Measurements from ENCODE around the gene SLC27A3.
A peak's percentile ranks its signal among the peaks of the same experiment; 100 is the strongest.

SLC27A3 gene

DNA sequence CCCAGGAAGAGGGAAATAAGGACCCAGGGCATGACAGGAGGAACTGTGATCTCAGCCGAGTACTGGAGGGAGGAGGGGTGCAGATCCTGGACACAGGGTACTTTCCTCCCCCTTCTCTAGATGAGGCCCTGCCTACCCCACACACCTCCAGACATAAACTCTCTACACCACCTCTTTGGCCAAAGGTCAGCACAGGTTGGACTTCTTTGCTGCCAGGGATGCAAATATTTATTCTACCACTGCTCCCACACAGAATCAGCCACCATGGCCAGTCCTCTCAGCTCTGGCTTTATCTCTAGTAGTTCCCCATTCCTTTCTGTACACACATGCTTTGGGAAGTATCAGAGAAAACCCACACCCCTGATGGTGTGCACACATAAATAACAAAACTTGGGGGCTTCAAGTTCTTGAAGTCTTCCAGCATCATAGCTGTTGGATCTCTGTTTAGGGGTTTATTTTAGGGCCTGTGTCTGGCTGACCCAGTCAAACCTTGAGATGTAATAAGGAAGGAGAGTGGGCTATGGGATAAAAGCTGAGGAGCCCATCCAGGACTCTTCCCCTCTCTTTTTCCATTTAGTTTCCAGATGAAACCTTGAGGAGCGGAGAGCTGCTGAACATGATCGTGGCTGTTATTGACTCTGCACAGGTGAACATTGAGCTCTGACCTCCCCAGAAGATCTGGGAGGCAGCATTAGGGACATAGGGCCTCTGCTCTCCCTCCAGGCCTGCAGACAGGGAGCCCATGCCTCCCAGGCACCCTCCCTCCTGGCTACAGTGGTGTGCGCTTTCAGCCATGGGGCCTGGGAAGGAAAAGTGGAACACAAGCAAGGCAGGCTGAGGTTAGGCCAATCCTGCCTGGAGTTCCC is 6.7 kb upstream of the SLC27A3 start:
- Histone ChIP-seq H3K36me3 (ENCODE audit: control insufficient read depth, insufficient read depth, low read length) (peaks cover 37% of the 10 kb centered on the region), H3K27me3 (ENCODE audit: control insufficient read depth, insufficient read depth, low read length) (no peaks in the 10 kb centered on the region), H3K27ac (ENCODE audit: low read depth, low read length) (no peak overlapping the region), H3K4me3 (ENCODE audit: low read length) (no peak overlapping the region), H3K9ac (ENCODE audit: low read length) (no peak overlapping the region), H3K4me1 (ENCODE audit: control insufficient read depth, insufficient read depth, low read length) (no peaks in the 10 kb centered on the region)

DNA sequence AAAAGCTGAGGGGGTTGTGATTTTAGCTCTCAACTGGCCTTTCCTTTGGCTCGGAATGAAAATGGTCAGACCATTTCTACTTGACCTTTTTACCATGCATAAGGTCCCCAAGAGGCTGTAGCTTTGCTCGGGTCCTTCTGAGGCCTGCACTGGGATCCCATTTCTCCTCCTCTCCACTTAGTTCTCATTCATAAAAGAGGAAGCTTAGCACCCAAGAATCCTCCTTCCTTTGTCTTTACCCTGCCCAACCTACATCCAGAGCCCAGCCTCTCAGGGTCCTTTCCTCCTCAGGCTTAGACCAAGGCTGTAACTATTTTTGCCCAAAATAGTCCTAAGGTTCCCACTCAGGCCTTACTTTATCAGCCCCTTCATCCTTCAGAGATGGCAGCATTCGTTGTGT is 6.0 kb upstream of the SLC27A3 start:
- H3K4me1 ChIP-seq (ENCODE audit: control insufficient read depth, insufficient read depth, low read length): no peaks in the 10 kb centered on the region
- H3K27ac ChIP-seq (ENCODE audit: low read depth, low read length): no peak overlapping the region
- H3K27me3 ChIP-seq (ENCODE audit: control insufficient read depth, insufficient read depth, low read length): no peaks in the 10 kb centered on the region
- H3K4me3 ChIP-seq (ENCODE audit: low read length): no peak overlapping the region
- peaks cover 31% of the 10 kb centered on the region for H3K36me3 ChIP-seq (ENCODE audit: control insufficient read depth, insufficient read depth, low read length)
- no peak overlapping the region for H3K9ac ChIP-seq (ENCODE audit: low read length)

DNA sequence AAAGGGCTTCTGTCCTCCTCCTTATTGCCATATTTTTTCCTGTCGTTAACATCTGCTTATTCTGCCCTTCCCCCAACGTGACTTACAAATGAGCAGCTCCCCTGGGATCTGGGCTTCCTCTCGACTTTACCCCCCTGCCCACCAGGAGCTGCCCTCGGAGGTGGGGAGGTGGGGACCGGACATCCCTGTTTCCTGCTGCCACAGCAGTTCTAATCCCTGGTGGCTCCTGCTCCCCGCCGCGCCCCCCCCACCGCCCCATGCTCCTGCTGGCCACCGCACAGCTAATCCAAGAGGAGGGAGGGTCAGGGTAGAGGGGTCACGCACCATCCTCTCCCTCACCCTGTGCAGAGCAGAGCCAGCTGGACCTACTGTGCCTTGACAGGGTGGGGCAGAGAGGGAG is 4.4 kb upstream of the SLC27A3 start:
- Histone ChIP-seq H3K36me3 (ENCODE audit: control insufficient read depth, insufficient read depth, low read length) (peaks cover 27% of the 10 kb centered on the region), H3K4me1 (ENCODE audit: control insufficient read depth, insufficient read depth, low read length) (no peaks in the 10 kb centered on the region), H3K27me3 (ENCODE audit: control insufficient read depth, insufficient read depth, low read length) (no peaks in the 10 kb centered on the region), H3K4me3 (ENCODE audit: low read length) (no peak overlapping the region), H3K9ac (ENCODE audit: low read length) (no peak overlapping the region), H3K27ac (ENCODE audit: low read depth, low read length) (no peak overlapping the region)

DNA sequence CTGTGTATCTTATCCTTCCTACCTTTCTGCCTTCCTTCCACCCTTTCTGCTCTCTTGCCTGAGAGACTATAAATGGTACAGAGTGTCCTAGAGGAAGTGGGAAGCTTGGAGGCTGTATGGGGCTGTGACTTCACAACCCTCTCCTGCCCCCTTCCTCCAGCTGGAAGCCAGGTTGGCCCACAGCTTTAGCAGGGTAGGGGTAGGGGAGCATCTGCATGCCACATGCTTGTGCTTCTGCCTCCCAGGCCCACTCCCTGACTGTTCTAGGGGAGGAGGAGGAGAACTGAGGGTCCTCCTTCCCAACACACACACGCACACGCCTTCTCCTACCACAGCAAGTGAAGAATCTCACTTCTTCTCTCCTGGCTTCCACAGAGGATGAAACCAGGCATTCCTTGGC is 3.9 kb upstream of the SLC27A3 start:
- Histone ChIP-seq H3K27me3 (ENCODE audit: control insufficient read depth, insufficient read depth, low read length) (no peaks in the 10 kb centered on the region), H3K36me3 (ENCODE audit: control insufficient read depth, insufficient read depth, low read length) (peaks cover 27% of the 10 kb centered on the region), H3K27ac (ENCODE audit: low read depth, low read length) (no peak overlapping the region), H3K4me3 (ENCODE audit: low read length) (no peak overlapping the region), H3K9ac (ENCODE audit: low read length) (no peak overlapping the region), H3K4me1 (ENCODE audit: control insufficient read depth, insufficient read depth, low read length) (peaks cover 2% of the 10 kb centered on the region)

DNA sequence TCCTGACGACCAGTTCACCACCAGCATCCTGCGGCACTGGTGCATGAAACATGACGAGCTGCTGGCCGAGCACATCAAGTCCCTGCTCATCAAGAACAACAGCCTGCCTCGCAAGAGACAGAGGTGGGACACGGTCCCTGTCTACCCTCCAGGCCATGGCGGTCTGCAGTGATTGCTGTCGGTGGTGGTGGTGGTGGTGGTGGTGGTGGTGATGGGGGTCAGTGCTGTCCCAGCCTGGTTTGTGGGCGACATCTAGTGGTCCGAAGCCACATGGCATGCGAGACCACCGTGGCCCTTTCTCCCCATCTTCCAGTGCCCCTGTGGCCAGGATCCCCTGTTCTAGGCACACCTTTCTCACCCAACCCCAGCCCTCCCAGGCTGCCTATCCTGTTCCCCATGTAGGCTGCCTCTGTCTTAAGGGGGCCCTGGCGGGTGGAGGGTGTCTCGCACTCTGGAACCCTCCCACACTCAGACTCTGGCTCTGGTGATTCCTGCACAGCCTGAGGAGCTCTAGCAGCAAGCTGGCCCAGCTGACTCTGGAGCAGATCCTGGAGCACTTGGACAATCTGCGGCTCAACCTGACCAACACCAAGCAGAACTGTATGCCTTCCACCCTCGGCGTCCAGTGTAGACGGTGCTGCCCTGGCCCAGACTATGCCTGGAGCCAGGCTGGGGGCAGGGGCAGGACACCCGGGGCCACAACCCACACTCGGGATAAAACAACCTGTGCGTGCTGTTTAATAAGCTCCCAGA is 3.2 kb upstream of the SLC27A3 start:
- Histone ChIP-seq H3K4me1 (ENCODE audit: control insufficient read depth, insufficient read depth, low read length) (peaks cover 9% of the 10 kb centered on the region), H3K36me3 (ENCODE audit: control insufficient read depth, insufficient read depth, low read length) (peaks cover 26% of the 10 kb centered on the region), H3K27ac (ENCODE audit: low read depth, low read length) (no peak overlapping the region), H3K4me3 (ENCODE audit: low read length) (no peak overlapping the region), H3K27me3 (ENCODE audit: control insufficient read depth, insufficient read depth, low read length) (no peaks in the 10 kb centered on the region), H3K9ac (ENCODE audit: low read length) (no peak overlapping the region)

DNA sequence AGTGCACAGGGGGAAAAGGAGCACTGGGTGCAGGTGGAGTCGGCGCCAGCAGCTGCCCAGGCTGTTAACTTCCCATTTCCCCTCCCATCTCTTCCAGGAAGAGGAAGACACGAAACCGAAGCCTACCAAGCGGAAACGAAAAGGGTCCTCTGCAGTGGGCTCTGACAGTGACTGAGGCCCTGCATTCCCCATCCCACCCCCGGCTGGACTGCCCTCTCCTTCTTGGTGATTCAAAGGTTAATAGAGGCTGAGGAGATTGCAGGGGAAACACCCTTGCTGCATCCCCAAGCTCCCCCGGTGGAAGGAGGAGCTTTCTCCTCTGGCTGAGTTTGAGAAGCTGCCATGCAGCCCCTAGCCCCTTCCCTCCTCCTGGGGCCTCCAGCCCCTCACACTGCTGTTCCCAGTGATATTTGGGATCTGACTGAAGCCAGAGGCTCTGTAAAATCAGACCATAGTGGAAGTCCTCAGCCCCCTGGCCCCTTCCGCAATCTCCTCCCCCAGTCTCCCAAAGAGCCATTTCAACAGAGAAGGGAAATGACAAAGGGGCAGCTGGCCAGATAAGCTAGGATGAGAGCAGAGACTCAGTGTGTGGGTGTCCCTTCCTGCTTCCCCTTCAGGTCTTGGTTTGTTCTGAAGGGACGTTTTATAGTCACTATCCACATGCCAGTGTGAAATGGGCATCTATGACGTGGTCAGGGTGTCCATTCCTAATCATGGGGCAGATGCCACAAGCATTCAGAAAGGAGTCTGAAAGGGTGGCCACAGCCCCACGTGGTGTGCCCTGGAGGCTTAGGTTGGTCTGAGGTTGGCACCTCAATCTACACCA is 1.9 kb upstream of the SLC27A3 start:
- Histone ChIP-seq H3K4me1 (ENCODE audit: control insufficient read depth, insufficient read depth, low read length) (peaks cover 17% of the 10 kb centered on the region), H3K36me3 (ENCODE audit: control insufficient read depth, insufficient read depth, low read length) (peaks cover 18% of the 10 kb centered on the region), H3K9ac (ENCODE audit: low read length) (no peak overlapping the region), H3K4me3 (ENCODE audit: low read length) (no peak overlapping the region), H3K27ac (ENCODE audit: low read depth, low read length) (no peak overlapping the region), H3K27me3 (ENCODE audit: control insufficient read depth, insufficient read depth, low read length) (no peaks in the 10 kb centered on the region)

DNA sequence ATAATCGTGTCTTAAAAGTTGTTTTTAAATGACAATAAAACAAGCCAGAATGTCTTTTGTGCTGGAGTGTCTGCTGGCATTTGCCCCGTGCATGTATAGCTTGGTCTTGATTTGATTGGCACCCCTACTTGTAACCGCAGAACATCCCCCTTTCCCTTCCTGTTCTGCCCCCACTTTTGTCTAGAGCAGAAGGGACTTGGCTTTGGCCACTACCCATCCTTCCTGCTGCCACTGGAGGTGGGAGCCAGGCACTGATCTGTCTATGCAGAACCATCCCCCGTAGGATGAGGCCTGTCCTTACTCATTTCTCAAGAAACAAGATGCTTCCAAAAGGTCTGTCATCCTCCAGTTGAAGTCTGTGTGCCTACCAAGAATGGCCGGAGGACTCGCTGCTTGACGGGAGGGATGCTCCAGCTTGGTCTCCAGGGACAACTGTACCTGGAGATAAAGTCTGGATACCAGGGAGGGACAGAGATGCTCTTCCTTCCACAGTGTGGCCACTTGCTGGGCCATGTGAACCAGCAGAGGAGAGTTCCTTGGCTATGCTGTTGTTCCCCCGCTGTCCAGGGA is 1.1 kb upstream of the SLC27A3 start:
- Histone ChIP-seq H3K4me1 (ENCODE audit: control insufficient read depth, insufficient read depth, low read length) (peaks cover 17% of the 10 kb centered on the region), H3K27me3 (ENCODE audit: control insufficient read depth, insufficient read depth, low read length) (no peaks in the 10 kb centered on the region), H3K27ac (ENCODE audit: low read depth, low read length) (peak overlapping the region; percentile 88), H3K9ac (ENCODE audit: low read length) (no peak overlapping the region), H3K4me3 (ENCODE audit: low read length) (no peak overlapping the region), H3K36me3 (ENCODE audit: control insufficient read depth, insufficient read depth, low read length) (peaks cover 11% of the 10 kb centered on the region)

DNA sequence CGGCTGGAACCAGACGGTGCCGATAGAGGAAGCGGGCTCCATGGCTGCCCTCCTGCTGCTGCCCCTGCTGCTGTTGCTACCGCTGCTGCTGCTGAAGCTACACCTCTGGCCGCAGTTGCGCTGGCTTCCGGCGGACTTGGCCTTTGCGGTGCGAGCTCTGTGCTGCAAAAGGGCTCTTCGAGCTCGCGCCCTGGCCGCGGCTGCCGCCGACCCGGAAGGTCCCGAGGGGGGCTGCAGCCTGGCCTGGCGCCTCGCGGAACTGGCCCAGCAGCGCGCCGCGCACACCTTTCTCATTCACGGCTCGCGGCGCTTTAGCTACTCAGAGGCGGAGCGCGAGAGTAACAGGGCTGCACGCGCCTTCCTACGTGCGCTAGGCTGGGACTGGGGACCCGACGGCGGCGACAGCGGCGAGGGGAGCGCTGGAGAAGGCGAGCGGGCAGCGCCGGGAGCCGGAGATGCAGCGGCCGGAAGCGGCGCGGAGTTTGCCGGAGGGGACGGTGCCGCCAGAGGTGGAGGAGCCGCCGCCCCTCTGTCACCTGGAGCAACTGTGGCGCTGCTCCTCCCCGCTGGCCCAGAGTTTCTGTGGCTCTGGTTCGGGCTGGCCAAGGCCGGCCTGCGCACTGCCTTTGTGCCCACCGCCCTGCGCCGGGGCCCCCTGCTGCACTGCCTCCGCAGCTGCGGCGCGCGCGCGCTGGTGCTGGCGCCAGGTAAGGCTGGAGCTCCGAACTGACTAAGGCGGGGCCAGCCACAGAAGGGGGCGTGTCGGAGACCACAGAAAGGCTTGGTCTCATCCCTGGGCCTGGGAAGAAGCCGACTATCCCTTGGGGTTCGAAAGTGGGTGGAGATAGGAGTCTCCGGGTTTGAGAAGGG is 486 bp downstream of the SLC27A3 start:
- Histone ChIP-seq H3K9ac (ENCODE audit: low read length) (peak overlapping the region; percentile 19), H3K36me3 (ENCODE audit: control insufficient read depth, insufficient read depth, low read length) (peaks cover 8% of the 10 kb centered on the region), H3K27ac (ENCODE audit: low read depth, low read length) (peak overlapping the region; percentile 88), H3K4me3 (ENCODE audit: low read length) (peak overlapping the region; percentile 81), H3K27me3 (ENCODE audit: control insufficient read depth, insufficient read depth, low read length) (no peaks in the 10 kb centered on the region), H3K4me1 (ENCODE audit: control insufficient read depth, insufficient read depth, low read length) (peaks cover 17% of the 10 kb centered on the region)

DNA sequence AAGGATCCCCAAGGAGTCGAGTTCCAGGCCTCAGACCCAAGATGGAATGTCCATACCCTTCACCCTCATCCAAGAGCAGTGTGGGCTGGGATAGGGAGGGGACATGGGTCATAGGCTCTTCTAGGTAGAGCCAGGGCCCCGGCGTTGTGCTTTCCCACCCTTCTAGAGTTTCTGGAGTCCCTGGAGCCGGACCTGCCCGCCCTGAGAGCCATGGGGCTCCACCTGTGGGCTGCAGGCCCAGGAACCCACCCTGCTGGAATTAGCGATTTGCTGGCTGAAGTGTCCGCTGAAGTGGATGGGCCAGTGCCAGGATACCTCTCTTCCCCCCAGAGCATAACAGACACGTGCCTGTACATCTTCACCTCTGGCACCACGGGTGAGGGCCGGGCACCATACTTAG is 1.1 kb downstream of the SLC27A3 start:
- Histone ChIP-seq H3K36me3 (ENCODE audit: control insufficient read depth, insufficient read depth, low read length) (peaks cover 6% of the 10 kb centered on the region), H3K9ac (ENCODE audit: low read length) (peak overlapping the region; percentile 19), H3K4me3 (ENCODE audit: low read length) (peak overlapping the region; percentile 81), H3K27ac (ENCODE audit: low read depth, low read length) (peak overlapping the region; percentile 88), H3K27me3 (ENCODE audit: control insufficient read depth, insufficient read depth, low read length) (no peaks in the 10 kb centered on the region), H3K4me1 (ENCODE audit: control insufficient read depth, insufficient read depth, low read length) (peaks cover 17% of the 10 kb centered on the region)

DNA sequence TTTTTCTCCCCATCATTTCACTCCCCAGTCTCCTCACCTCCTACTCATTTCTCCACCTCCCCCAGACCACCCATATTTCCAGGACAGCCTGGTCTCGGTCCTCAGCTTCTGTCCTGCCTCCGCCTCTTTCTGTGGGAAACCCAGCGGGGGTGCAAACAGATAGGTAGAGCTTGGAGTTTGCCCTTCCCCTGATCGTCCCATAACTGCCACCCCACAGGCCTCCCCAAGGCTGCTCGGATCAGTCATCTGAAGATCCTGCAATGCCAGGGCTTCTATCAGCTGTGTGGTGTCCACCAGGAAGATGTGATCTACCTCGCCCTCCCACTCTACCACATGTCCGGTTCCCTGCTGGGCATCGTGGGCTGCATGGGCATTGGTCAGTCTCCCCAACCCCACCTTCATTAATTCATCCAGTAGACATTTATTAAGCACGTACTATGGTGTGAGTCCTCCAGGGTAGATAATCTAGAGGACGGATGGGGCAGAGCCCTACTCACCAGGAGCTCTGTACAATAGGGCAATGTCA is 1.7 kb downstream of the SLC27A3 start:
- H3K4me3 ChIP-seq (ENCODE audit: low read length): peak overlapping the region; percentile 81
- H3K36me3 ChIP-seq (ENCODE audit: control insufficient read depth, insufficient read depth, low read length): peaks cover 5% of the 10 kb centered on the region
- no peak overlapping the region for H3K9ac ChIP-seq (ENCODE audit: low read length)
- H3K4me1 ChIP-seq (ENCODE audit: control insufficient read depth, insufficient read depth, low read length): peaks cover 17% of the 10 kb centered on the region
- no peak overlapping the region for H3K27ac ChIP-seq (ENCODE audit: low read depth, low read length)
- H3K27me3 ChIP-seq (ENCODE audit: control insufficient read depth, insufficient read depth, low read length): no peaks in the 10 kb centered on the region

DNA sequence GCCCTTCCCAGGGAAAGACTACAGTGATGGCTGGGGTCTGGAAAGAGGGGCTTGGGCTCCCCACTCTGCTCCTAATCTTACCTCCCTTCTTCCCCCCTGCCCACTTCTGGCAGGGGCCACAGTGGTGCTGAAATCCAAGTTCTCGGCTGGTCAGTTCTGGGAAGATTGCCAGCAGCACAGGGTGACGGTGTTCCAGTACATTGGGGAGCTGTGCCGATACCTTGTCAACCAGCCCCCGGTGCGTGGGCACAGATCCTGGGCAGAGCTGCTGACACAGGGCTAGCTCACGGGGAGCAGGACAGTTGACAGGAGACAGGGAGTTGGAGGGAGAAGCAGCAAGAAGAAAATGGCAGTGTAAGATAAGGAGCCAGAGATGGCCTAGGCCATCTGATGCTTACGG is 2.4 kb downstream of the SLC27A3 start:
- no peak overlapping the region for H3K27ac ChIP-seq (ENCODE audit: low read depth, low read length)
- peaks cover 17% of the 10 kb centered on the region for H3K4me1 ChIP-seq (ENCODE audit: control insufficient read depth, insufficient read depth, low read length)
- no peaks in the 10 kb centered on the region for H3K27me3 ChIP-seq (ENCODE audit: control insufficient read depth, insufficient read depth, low read length)
- peaks cover 5% of the 10 kb centered on the region for H3K36me3 ChIP-seq (ENCODE audit: control insufficient read depth, insufficient read depth, low read length)
- H3K4me3 ChIP-seq (ENCODE audit: low read length): no peak overlapping the region
- no peak overlapping the region for H3K9ac ChIP-seq (ENCODE audit: low read length)

All from rectal smooth muscle tissue (tissue), 1 donor.